Measurements from ENCODE around the gene NWD2.
"Not testable (repeated sequence)": the region's sequence is repeated elsewhere in the genome, so short reads cannot be mapped to it uniquely, and the experiment has no call there.

Gene NWD2

DNA sequence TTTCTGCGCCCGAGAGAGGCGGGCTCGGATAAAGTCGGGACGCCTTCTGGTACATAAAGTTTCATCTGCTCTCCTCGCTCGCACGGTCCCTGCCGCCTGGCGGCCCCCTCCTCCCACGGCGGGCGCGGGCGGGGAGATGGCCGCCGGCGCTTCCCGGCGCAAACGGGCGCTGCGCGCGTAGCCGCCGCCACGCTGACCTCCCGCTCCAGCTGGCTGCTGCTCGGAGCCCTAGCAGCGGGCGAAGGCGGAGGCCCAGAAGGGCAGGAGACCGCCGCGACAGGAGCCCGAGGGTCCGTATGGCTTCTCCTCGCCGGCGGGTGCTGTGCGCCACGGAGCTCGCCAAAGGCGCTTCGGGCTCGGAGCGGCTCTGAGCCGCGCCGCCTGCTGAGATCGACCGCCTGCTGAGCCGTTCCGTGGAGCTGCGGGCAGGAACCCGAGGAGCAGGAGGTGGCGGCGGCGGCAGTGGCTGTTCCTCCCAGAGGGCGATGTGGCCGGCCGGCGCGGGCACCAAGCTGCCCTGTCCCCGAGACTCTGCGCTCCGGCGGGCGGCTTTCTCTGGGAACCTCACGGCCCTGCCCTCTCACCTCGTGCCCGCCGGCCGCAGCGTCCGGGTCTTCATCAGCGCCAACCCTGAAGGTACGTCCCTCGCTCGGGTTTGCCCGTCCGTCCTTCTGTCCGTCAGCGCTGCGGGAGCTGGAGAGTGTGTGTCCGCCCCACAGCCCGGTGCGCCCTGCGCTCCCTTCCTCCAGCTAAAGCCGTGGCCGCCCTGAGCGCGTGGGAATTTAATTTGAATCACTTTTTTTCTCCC lies at the start of gene NWD2:
NWD2 (plus strand) TSS at position 161 of the 808 bp plus-strand sequence; CDS start at position 486, 325 bp downstream.
- no peak for ATAC-seq

DNA sequence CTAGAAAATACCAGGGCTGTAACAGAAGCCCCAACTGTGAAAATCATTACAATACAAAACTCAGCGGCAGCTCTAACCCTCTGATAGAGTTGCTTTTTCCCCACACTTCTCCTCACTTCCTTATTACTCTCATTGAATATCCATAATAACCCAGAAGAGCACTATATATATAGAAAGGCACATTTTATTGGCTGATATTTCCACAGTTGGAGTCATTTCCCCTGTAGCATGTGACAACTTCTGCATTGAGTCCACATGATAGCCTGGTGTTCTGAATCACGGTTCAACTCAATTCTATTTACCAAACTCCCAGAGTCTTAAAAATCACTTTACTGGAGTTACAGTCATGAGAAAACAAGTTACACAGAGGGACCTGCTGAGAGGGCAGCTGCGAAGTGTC lies 46.6 kb upstream of the NWD2 start:
- ATAC-seq, result no peak

DNA sequence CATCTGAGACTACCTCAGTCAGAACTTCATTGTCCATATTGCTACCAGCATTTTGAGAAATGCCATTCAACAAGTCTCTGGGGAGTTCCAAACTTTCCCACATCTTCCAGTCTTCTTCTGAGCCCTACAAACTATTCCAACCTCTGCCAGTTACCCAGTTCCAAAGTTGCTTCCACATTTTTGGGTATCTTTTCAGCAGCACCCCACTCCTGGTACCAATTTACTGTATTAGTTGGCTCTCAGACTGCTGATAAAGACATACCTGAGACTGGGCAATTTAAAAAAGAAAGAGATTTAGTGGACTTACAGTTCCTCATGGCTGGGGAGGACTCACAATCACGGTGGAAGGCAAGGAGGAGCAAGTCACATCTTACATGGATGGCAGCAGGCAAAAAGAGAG lies 39.8 kb upstream of the NWD2 start:
- not testable (repeated sequence) for ATAC-seq

DNA sequence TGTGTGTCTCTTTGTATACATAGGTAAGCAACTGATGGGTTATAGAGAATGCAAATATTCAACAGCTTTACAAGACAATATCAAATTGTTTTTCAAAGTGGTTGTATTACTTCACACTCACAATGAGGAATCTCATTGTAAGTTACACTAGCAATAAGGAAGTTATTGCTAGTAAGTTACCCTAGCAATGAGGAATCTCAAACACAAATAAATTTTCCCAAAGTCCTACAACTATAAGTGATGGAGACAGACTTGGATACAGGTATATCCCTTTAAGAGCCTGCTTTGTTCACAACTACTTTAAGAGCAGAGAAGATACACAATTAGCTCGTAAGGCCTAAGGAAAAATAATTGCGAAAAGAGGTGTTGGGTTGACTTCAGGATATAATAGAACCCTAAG lies 28.3 kb upstream of the NWD2 start:
- ATAC-seq, result no peak

DNA sequence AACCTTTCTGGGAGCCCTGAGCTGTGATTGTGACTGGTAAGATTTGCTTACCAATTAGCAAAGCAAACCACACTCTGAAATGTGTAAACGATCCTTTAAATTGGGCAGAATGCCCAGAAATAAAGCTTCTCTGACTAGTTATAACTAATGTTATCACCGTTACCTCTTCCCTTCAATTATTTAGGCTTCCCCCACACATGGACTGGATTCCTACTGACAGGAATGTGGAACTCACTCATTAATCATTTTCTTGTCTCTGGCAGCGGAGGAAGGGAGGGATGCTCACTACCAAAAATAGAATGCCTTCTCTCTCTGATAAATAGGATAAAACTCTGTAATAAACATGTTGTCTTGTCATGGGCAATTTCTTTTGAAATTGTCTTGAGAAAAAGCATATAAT lies 25.3 kb upstream of the NWD2 start:
- no peak for ATAC-seq

- ATAC-seq, result no peak
Measured at GRCh38 chr4:37219990-37220389, 24.6 kb upstream of the NWD2 start.

DNA sequence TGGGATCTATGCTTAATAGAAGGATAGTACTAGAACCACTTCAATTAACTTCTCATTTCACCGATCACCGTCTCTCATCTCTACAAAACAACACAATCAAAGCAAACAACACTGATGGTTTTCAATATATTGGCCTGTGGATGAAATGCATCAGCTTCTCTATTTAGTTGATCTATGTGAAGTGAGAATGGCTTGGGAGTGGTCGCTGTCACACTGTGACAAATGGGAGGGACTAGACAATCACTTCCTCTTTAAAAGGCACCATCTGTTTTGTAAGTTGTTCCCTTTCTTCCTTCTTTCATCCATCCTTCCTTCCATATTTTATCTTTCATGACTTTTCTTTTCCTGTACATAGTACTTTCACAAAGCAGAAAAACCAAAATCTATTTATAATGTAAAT lies 23.9 kb upstream of the NWD2 start:
- no peak for ATAC-seq

DNA sequence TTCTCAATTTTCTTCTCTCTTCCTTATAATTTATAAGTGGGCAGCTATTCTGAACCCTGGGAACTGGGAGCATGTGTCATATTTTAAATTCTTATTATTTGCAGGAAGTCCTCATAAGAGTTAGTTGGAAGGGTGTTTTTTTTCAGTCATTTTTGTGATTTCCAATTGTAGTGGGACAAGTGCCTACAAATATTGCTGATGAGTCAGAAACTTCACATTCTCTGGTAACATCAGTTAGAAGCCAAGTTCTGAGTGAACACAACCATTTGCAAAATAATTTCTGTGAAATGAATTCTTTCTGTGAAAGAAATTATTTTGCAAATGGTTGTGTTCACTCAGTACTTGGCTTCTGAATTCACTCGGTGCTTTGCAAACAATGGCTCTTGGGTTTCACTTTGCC lies 20.8 kb upstream of the NWD2 start:
- ATAC-seq, result no peak

GRCh38 chr4:37224854-37225253 lies 19.7 kb upstream of the NWD2 start:
- ATAC-seq, result no peak

DNA sequence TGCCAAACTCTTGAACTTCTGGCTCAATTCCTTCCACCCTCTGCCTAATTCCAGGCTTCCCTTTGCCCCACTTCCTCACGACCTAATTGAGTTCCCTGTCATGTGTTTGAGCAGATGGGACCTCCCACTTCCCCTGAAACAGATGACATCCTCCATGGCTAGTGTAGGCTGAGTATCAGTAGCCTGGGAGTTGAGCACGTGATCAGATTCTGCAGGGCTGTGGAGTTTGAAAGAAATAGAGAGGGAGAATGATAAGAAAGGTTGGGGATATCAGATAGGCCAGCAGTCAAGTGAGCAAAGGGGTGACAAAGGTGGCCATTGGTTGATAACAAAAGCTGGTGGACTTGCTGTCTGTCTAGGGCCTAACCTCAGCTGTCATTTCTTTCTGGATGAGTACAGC lies 18.8 kb upstream of the NWD2 start:
- no peak for ATAC-seq

GRCh38 chr4:37232315-37232714 lies 12.2 kb upstream of the NWD2 start:
- ATAC-seq, result no peak

DNA sequence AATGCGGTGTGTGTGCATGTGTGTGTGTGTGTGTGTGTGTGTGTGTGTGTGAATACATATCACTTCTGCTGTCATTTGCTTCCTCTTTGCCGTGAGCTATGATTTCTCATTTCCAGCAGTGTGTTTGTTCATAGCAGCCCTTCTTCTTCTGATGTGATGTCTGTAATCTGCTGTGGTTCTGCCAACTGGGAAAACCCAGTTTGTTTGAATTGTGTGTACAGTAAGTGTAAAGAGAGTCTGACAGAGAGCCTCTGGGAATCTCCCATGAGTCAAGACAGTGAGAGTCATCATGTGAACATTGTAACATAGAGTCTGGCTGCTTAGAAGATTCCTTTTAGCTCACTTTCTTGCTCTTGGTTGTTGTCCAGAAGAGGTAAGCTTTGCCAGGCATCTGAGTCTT lies 8.4 kb upstream of the NWD2 start:
- ATAC-seq, result no peak

- no peak for ATAC-seq
Measured at GRCh38 chr4:37241647-37242046, 2.9 kb upstream of the NWD2 start.

GRCh38 chr4:37243051-37243450 lies 1.5 kb upstream of the NWD2 start:
- ATAC-seq, result no peak

GRCh38 chr4:37243722-37244582 lies 591 bp upstream of the NWD2 start:
- no peak for ATAC-seq

- no peak for ATAC-seq
Measured at GRCh38 chr4:37245391-37245954, 930 bp downstream of the NWD2 start.

- no peak for ATAC-seq
Measured at GRCh38 chr4:37246891-37247290, 2.3 kb downstream of the NWD2 start.

GRCh38 chr4:37258221-37258620 lies 13.7 kb downstream of the NWD2 start:
- no peak for ATAC-seq

GRCh38 chr4:37268319-37268718 lies 23.8 kb downstream of the NWD2 start:
- ATAC-seq, result no peak

- no peak for ATAC-seq
Measured at GRCh38 chr4:37279121-37279520, 34.6 kb downstream of the NWD2 start.

GRCh38 chr4:37279894-37280592 lies 35.5 kb downstream of the NWD2 start:
- no peak for ATAC-seq

GRCh38 chr4:37299468-37299867 lies 54.9 kb downstream of the NWD2 start:
- no peak for ATAC-seq

GRCh38 chr4:37304612-37305011 lies 60.1 kb downstream of the NWD2 start:
- no peak for ATAC-seq

All from activated CD4-positive, CD25-positive, alpha-beta regulatory T cell treated with anti-CD3 and anti-CD28 coated beads, Interleukin-2, amount 50 U/mL, for 24 hours (primary cell).